HUDEP-2 (cell line): ENCODE data around the gene CYB5D1.
"Not testable (repeated sequence)": the region's sequence is repeated elsewhere in the genome, so short reads cannot be mapped to it uniquely, and the experiment has no call there.

Source experiments
- DNase-seq, 76 experiments: peaks; one replicate each; lab custom pipeline; 2025; ENCODE audit not compliant: unreplicated experiment in 76 of 76; lab: John Stamatoyannopoulos, UW

CYB5D1 gene

GRCh38 chr17:7857713-7858521 is at the start of gene CYB5D1:
CYB5D1 (plus strand) TSS chr17:7858003; CDS start chr17:7858135, 132 bp downstream.
- DNase-seq = peak in 68 of 76 experiments; percentile 56 to 94 (median 86)

GRCh38 chr17:7809086-7809790 is 48.6 kb upstream of the CYB5D1 start:
- no peak for DNase-seq

- not testable (repeated sequence) for DNase-seq
Measured at GRCh38 chr17:7809791-7810343, 47.9 kb upstream of the CYB5D1 start.

GRCh38 chr17:7811251-7811650 is 46.6 kb upstream of the CYB5D1 start:
- DNase-seq = no peak

- no peak for DNase-seq
Measured at GRCh38 chr17:7814969-7815368, 42.8 kb upstream of the CYB5D1 start.

- DNase-seq = no peak
Measured at GRCh38 chr17:7816926-7817642, 40.7 kb upstream of the CYB5D1 start.

GRCh38 chr17:7817643-7817964 is 40.2 kb upstream of the CYB5D1 start:
- DNase-seq = no peak

GRCh38 chr17:7818026-7818425 is 39.8 kb upstream of the CYB5D1 start:
- no peak for DNase-seq

GRCh38 chr17:7818746-7819645 is 38.8 kb upstream of the CYB5D1 start:
- DNase-seq = no peak

GRCh38 chr17:7820231-7820630 is 37.6 kb upstream of the CYB5D1 start:
- DNase-seq = no peak

GRCh38 chr17:7822126-7822525 is 35.7 kb upstream of the CYB5D1 start:
- no peak for DNase-seq

- DNase-seq = no peak
Measured at GRCh38 chr17:7823581-7824001, 34.2 kb upstream of the CYB5D1 start.

- peak in 1 of 76 experiments; percentile 10 for DNase-seq
Measured at GRCh38 chr17:7824021-7824924, 33.5 kb upstream of the CYB5D1 start.

GRCh38 chr17:7825206-7825990 is 32.4 kb upstream of the CYB5D1 start:
- DNase-seq = peak in 7 of 76 experiments; percentile 2 to 37 (median 18)

GRCh38 chr17:7830616-7831015 is 27.2 kb upstream of the CYB5D1 start:
- no peak for DNase-seq

- no peak for DNase-seq
Measured at GRCh38 chr17:7831233-7831632, 26.6 kb upstream of the CYB5D1 start.

- DNase-seq = no peak
Measured at GRCh38 chr17:7832431-7832830, 25.4 kb upstream of the CYB5D1 start.
